PC-9 (cell line): Measurements from ENCODE around the gene BCAR3.

Source experiments
- CTCF ChIP-seq: fragments of 200-600 bp; sonication (generic); conservative IDR thresholded peaks from 2 replicates; pipeline ENCODE4 v1.6.1; 2017; ENCODE audit warnings: mixed run types, antibody characterized with exemption, mild to moderate bottlenecking, moderate library complexity
- EZH2 ChIP-seq: fragments of 200-600 bp; sonication (generic); IDR thresholded peaks from 2 replicates; pipeline ENCODE4 v1.8.0; 2017; ENCODE audit warnings: antibody characterized with exemption, low read depth

GRCh38 chr1:93638307-93638847 lies 43.3 kb downstream of the BCAR3 start:
- TF ChIP-seq CTCF (no peak), EZH2 (no peak)
